Right lobe of liver (tissue), 4 donors: Measurements from ENCODE around the gene CEP85.

Experiments
- POLR2A ChIP-seq: fragments of 450-650 bp; IDR thresholded peaks from one replicate; pipeline ENCODE4 v1.6.1; 2017; ENCODE audit warnings: antibody characterized with exemption, mild to moderate bottlenecking
- TF ChIP-seq, protein P1 (sequence below), 4 donors: fragments of 200-600 bp in 3 of 4; fragments of 450-650 bp in 1 of 4; IDR thresholded peaks; one replicate each; pipeline versions ENCODE4 v1.5.1 to v1.8.0; 2016 to 2022; ENCODE audit warnings: antibody characterized with exemption in 4 of 4, mild to moderate bottlenecking in 2 of 4
- donor health status: DM: no; HTN: no; CAD: no.
- donor health status: DM: no; HTN: no; CAD: no.
- donor health status: DM: no; HTN: yes; CAD: no.

DNA sequence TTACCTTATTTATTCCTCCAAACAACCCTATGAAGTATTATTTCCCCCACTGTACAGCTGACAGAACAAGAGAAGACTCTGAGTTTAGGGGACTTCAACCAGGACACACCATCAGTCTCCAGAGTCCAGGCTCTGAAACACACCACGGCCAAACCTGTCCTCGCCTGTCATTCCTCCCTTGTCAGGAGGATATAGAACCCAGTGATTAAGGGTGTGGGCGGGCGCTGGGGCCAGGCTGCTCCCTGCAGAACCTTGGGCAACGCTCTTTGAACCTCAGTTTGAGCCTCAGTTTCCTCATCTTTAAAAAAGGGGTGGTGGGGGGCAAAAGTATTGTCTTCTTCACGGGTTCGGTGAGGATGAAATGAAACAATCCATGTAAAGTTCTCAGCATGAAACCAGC is 9.4 kb upstream of the CEP85 start:
- TF ChIP-seq, protein P1, sequence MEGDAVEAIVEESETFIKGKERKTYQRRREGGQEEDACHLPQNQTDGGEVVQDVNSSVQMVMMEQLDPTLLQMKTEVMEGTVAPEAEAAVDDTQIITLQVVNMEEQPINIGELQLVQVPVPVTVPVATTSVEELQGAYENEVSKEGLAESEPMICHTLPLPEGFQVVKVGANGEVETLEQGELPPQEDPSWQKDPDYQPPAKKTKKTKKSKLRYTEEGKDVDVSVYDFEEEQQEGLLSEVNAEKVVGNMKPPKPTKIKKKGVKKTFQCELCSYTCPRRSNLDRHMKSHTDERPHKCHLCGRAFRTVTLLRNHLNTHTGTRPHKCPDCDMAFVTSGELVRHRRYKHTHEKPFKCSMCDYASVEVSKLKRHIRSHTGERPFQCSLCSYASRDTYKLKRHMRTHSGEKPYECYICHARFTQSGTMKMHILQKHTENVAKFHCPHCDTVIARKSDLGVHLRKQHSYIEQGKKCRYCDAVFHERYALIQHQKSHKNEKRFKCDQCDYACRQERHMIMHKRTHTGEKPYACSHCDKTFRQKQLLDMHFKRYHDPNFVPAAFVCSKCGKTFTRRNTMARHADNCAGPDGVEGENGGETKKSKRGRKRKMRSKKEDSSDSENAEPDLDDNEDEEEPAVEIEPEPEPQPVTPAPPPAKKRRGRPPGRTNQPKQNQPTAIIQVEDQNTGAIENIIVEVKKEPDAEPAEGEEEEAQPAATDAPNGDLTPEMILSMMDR (IDR thresholded peaks at IDR 0.05) = no peak
- TF ChIP-seq POLR2A = no peak
